Right ventricle myocardium inferior (tissue), 1 donor: ENCODE measurements around the gene CDK5RAP3. TPM values are rescaled to one million over a fixed set of nuclear protein-coding genes. Genes with fewer than 3 reads are reported as not detected.

Source experiments
- ATAC-seq: fragments of 200-7000 bp; cut with Tn5 transposase; one replicate; pipeline ENCODE4 v1.9.1; 2020; ENCODE audit warnings: mild to moderate bottlenecking, moderate library complexity
- DNase-seq: peaks from one replicate; pipeline ENCODE4 v3.0.0; 2021; ENCODE audit errors: missing footprints
- intact Hi-C: fragments of 100-400 bp; cut with DNase I; formaldehyde crosslinking; loops from one replicate; pipeline ENCODE4 v1.11.0; 2022
- total RNA-seq: library from RNA; stranded (reverse); fragmentation: NEBNext Ultra II Directional; extraction: Animal tissue kit (Norgen Biotek cat#: 25700); gene quantifications from one replicate; pipeline ENCODE4 v1.2.1, GENCODE V29; 2021
- donor health status: DM: no; HTN: yes; CAD: no; lungs with severe emphysema.

CDK5RAP3 gene
- total RNA-seq, 1 donor from 2014 or later, result 50.0 TPM

- no peak for DNase-seq
- intact Hi-C loops, result loop anchor here (2.0 to 10.0 kb wide), 3 partner anchors 25 to 587 kb away; partner anchors contain the start of genes HOXB7 and HOXB8
- no peak for ATAC-seq
Measured at GRCh38 chr17:48027322-48027981, 56.5 kb downstream of the CDK5RAP3 start.

- intact Hi-C loops, result loop anchor here (10.0 kb wide), 2 partner anchors 306 to 586 kb away; partner anchors contain the start of genes HOXB7 and HOXB8
- ATAC-seq (no peak), DNase-seq (no peak)
Measured at GRCh38 chr17:48028736-48029135, 57.8 kb downstream of the CDK5RAP3 start.

GRCh38 chr17:48030531-48030930 lies 59.6 kb downstream of the CDK5RAP3 start:
- ATAC-seq, result no peak
- intact Hi-C loops, result no loop called here
- DNase-seq, result no peak

Other genes starting within 250 kb of the CDK5RAP3 start
- gene TBX21, start 237.9 kb upstream of the CDK5RAP3 start, total RNA-seq, result 0.27 TPM
- 5.4 TPM for gene OSBPL7, start 149.3 kb upstream of the CDK5RAP3 start, total RNA-seq
- 54.9 TPM for gene MRPL10, start 139.6 kb upstream of the CDK5RAP3 start, total RNA-seq
- 0.30 TPM for gene LRRC46, start 139.4 kb upstream of the CDK5RAP3 start, total RNA-seq
- gene SCRN2, start 129.8 kb upstream of the CDK5RAP3 start, total RNA-seq, result 27.0 TPM
- gene SP6, start 120.0 kb upstream of the CDK5RAP3 start, total RNA-seq, result 0.19 TPM
- gene SP2, start 74.9 kb upstream of the CDK5RAP3 start, total RNA-seq, result 11.7 TPM
- gene PNPO, start 29.5 kb upstream of the CDK5RAP3 start, total RNA-seq, result 27.8 TPM
- not detected for gene PRR15L, start 13.2 kb upstream of the CDK5RAP3 start, total RNA-seq
- 52.9 TPM for gene COPZ2, start 66.7 kb downstream of the CDK5RAP3 start, total RNA-seq
- gene NFE2L1, start 77.2 kb downstream of the CDK5RAP3 start, total RNA-seq, result 775 TPM
- 40.0 TPM for gene CBX1, start 130.4 kb downstream of the CDK5RAP3 start, total RNA-seq
- gene SNX11, start 136.7 kb downstream of the CDK5RAP3 start, total RNA-seq, result 10.5 TPM